ENCODE results near the gene GSTO1. TPM values are rescaled to one million over a fixed set of nuclear protein-coding genes. Genes with fewer than 3 reads are reported as not detected.

GSTO1 gene
- 99.4 and 100 TPM in 2 replicates for total RNA-seq

DNA sequence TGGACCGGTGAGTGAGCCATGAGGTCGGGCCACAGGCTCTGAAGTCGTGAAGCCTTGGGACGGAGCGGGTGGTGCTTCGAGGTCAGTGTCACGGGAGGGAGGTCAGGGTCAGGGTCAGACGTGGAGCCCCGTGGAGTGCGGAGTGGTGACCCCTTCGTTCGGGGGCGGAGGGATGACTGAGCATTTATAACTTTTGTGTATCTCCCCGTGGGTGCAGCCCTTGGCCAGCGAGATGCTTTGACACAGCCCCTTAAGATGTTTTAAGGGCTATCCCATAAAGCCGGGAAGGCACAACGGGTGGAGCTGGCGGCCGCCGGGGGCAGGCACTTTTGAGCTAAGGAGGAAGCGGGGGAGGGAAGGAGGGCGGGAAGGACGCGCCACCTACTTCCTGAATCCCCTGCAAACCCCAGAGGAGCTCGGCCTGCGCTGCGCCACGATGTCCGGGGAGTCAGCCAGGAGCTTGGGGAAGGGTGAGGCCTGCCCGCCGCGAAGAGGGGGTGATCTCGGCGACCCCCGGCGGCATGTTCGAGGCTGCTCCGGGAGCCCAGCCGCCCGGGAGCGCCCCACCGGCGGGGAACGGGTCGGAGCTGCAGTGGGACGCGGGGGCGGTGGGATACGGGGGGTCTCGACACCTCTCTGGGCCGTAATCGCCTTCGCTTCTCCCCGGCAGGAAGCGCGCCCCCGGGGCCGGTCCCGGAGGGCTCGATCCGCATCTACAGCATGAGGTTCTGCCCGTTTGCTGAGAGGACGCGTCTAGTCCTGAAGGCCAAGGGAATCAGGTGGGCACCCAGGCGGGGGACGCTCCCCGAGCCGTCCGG, at the start of gene GSTO1:
GSTO1 (plus strand) TSS at position 400 of the 818 bp plus-strand sequence; CDS start at position 437, 37 bp downstream.

DNA sequence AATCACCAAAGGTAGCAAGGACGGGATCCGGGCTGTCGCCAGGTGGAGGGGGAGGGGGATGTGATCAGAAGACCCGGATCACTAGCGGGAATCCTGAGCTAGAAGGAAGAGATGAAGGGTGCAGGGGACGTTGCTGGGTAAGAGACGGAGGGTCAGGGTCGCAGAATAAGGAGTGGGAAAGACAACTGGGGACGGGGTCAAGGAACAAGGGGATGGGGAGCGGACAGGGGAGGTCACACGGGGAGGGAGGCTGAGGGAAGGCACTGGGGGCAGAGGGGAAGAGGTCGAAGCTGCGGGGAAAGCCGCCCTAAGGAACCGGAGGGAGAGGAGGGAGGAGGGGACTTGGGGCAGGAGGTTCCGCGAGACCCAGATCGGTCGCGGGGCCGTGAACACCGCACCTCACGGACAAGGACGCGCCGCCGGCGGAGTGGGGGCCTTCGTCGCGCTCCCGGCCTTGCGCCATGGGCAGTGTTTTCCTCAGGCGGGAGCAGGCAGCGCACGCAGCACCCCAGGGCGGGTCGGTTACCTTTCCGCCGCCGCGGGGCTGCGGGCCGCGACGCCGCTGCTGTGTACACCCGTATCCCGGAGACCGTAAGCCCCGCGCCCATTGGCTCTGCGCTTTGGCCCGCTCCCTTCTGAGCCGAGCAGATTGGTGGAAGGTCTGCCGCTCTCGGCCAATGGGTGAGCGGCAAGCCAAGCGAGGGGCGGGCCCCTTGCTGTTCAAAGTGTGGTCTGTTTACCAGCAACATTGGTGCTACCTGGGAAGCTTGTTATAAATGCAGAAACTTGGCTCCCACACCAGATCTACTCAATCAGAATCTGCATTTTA, 22.7 kb upstream of the GSTO1 start, which contains the start of gene CFAP43:
CFAP43 (minus strand) TSS at position 581 of the 829 bp plus-strand sequence; CDS start at position 463, 118 bp downstream.

DNA sequence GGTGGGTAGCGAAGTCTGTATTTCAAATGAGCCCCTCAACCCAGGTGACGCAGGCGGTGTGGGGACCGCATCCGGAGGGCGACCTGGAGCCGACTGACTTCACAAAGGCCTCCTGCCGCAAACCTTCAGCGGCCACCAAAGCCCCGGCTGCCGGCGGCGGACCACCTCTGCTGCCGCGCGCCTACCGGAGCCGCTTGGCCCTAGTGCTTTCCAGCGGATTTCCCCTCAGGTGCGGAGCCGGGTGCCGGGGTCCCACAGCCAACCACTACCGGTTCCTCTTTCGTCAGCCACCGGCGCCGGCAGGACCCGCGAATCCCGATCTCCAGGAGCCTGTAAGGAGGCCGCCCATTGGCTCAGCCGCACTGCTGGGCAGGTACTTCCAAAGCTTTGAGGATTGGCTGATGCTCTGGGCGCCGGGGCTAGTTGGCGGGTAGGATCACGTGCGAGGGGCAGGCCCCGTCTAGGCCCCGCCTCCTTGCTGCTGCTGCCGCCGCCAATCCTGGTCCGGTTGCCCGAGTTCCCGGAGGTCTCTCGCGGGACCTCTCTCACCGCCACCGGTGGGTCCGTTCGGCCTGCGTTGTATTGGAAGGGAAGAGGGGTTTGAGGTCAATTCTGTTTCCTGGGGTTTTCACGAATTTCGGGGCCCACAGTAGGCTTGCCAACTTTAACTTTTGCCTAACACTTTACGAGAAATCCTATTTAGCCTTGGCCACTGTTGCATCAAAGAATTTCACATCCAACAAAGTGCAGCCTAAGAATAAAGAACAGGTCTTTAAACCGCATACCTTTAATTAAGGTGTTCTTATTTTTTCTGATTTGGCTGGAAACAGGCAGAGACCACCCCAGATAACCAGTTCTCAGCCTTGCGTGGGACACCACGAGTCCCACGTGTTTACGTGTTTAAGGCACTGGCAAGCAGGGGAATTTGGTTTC, 14.3 kb downstream of the GSTO1 start, which contains the start of gene GSTO2:
GSTO2 (plus strand) TSS at position 472 of the 933 bp plus-strand sequence. CDS start 5,732 bp downstream, outside the sequence.

Other genes with a start within 250 kb of the GSTO1 start
- gene COL17A1, start 169.0 kb upstream of the GSTO1 start, total RNA-seq, result 0.23 TPM in 1 of 2 replicates, not detected in the other
- gene SFR1, start 132.7 kb upstream of the GSTO1 start, total RNA-seq, result 4.1 and 4.4 TPM in 2 replicates
- gene CFAP43, start 22.5 kb upstream of the GSTO1 start, total RNA-seq, result 0.12 TPM in 1 of 2 replicates, not detected in the other
- gene GSTO2, start 14.3 kb downstream of the GSTO1 start, total RNA-seq, result 0.23 and 0.51 TPM in 2 replicates
- gene ITPRIP, start 83.6 kb downstream of the GSTO1 start, total RNA-seq, result 26.6 and 28.1 TPM in 2 replicates
- gene CFAP58, start 98.9 kb downstream of the GSTO1 start, total RNA-seq, result 0.23 and 0.26 TPM in 2 replicates